HG03097 (cell line): ENCODE data around the gene KLKB1.

Source experiments
- ATAC-seq: cut with Tn5 transposase; IDR thresholded peaks from one replicate; pipeline ENCODE4 v1.9.1; 2021; ENCODE audit not compliant: unreplicated experiment, low FRiP score

The KLKB1 gene

GRCh38 chr4:186304866-186305505 lies 77.7 kb downstream of the KLKB1 start:
- ATAC-seq, result no peak

- ATAC-seq, result no peak
Measured at GRCh38 chr4:186307497-186307896, 80.2 kb downstream of the KLKB1 start.

GRCh38 chr4:186307916-186308315 lies 80.6 kb downstream of the KLKB1 start:
- ATAC-seq, result no peak
